ENCODE data around the gene TBC1D14.

TBC1D14 gene

GRCh38 chr4:6918338-6918737 lies 8.7 kb downstream of the TBC1D14 start:
- peaks cover under 1% of the 10 kb centered on the region; the same call in 1 of the 2 replicates for H3K36me3 ChIP-seq (ENCODE audit: control insufficient read depth, insufficient read depth, low read length)
- H3K4me1 ChIP-seq (ENCODE audit: control insufficient read depth, insufficient read depth, low read length), result peaks cover 5% of the 10 kb centered on the region; the same call in 1 of the 2 replicates
- no peaks in the 10 kb centered on the region for H3K27me3 ChIP-seq (ENCODE audit: control insufficient read depth, insufficient read depth, low read length)
- DNase-seq (ENCODE audit: low read depth, low spot score), result no peak
- H3K9me3 ChIP-seq (ENCODE audit: control insufficient read depth, insufficient read depth, low read length), result no peaks in the 10 kb centered on the region
- H3K4me3 ChIP-seq (ENCODE audit: low read length), result no peak overlapping the region
- WGBS (ENCODE audit: insufficient coverage, insufficient read length), result no CpG with 5 or more reads among the region's 7 CpGs
- no peak overlapping the region for H3K27ac ChIP-seq (ENCODE audit: low read length)

- WGBS (ENCODE audit: insufficient coverage, insufficient read length), result no CpG with 5 or more reads among the region's 3 CpGs
- Histone ChIP-seq H3K27ac (ENCODE audit: low read length) (no peak overlapping the region), H3K36me3 (ENCODE audit: control insufficient read depth, insufficient read depth, low read length) (peaks cover 13% of the 10 kb centered on the region), H3K9me3 (ENCODE audit: control insufficient read depth, insufficient read depth, low read length) (no peaks in the 10 kb centered on the region), H3K27me3 (ENCODE audit: control insufficient read depth, insufficient read depth, low read length) (no peaks in the 10 kb centered on the region), H3K4me1 (ENCODE audit: control insufficient read depth, insufficient read depth, low read length) (peaks cover 5% of the 10 kb centered on the region), H3K4me3 (ENCODE audit: low read length) (no peak overlapping the region)
- no peak for DNase-seq (ENCODE audit: low read depth, low spot score)
Observed at GRCh38 chr4:6920171-6920570, 10.5 kb downstream of the TBC1D14 start.

GRCh38 chr4:6923507-6923906 lies 13.9 kb downstream of the TBC1D14 start:
- H3K36me3 ChIP-seq (ENCODE audit: control insufficient read depth, insufficient read depth, low read length), result peaks cover 13% of the 10 kb centered on the region
- H3K4me3 ChIP-seq (ENCODE audit: low read length), result no peak overlapping the region
- no peaks in the 10 kb centered on the region; the same call in none of the 2 replicates for H3K4me1 ChIP-seq (ENCODE audit: control insufficient read depth, insufficient read depth, low read length)
- no peak overlapping the region for H3K27ac ChIP-seq (ENCODE audit: low read length)
- H3K27me3 ChIP-seq (ENCODE audit: control insufficient read depth, insufficient read depth, low read length), result no peaks in the 10 kb centered on the region
- H3K9me3 ChIP-seq (ENCODE audit: control insufficient read depth, insufficient read depth, low read length), result no peaks in the 10 kb centered on the region
- no CpG with 5 or more reads among the region's 32 CpGs for WGBS (ENCODE audit: insufficient coverage, insufficient read length)
- DNase-seq (ENCODE audit: low read depth, low spot score), result no peak

GRCh38 chr4:6924361-6924779 lies 14.7 kb downstream of the TBC1D14 start:
- Histone ChIP-seq H3K9me3 (ENCODE audit: control insufficient read depth, insufficient read depth, low read length) (no peaks in the 10 kb centered on the region), H3K36me3 (ENCODE audit: control insufficient read depth, insufficient read depth, low read length) (peaks cover 13% of the 10 kb centered on the region), H3K4me1 (ENCODE audit: control insufficient read depth, insufficient read depth, low read length) (no peaks in the 10 kb centered on the region; the same call in none of the 2 replicates), H3K27ac (ENCODE audit: low read length) (no peak overlapping the region), H3K4me3 (ENCODE audit: low read length) (no peak overlapping the region), H3K27me3 (ENCODE audit: control insufficient read depth, insufficient read depth, low read length) (no peaks in the 10 kb centered on the region)
- no CpG with 5 or more reads among the region's 12 CpGs for WGBS (ENCODE audit: insufficient coverage, insufficient read length)
- DNase-seq (ENCODE audit: low read depth, low spot score), result no peak

GRCh38 chr4:6925357-6925836 lies 15.8 kb downstream of the TBC1D14 start:
- no peak overlapping the region for H3K27ac ChIP-seq (ENCODE audit: low read length)
- no peak overlapping the region for H3K4me3 ChIP-seq (ENCODE audit: low read length)
- DNase-seq (ENCODE audit: low read depth, low spot score), result no peak
- H3K27me3 ChIP-seq (ENCODE audit: control insufficient read depth, insufficient read depth, low read length), result no peaks in the 10 kb centered on the region
- H3K4me1 ChIP-seq (ENCODE audit: control insufficient read depth, insufficient read depth, low read length), result no peaks in the 10 kb centered on the region; the same call in none of the 2 replicates
- peaks cover 13% of the 10 kb centered on the region for H3K36me3 ChIP-seq (ENCODE audit: control insufficient read depth, insufficient read depth, low read length)
- WGBS (ENCODE audit: insufficient coverage, insufficient read length), result no CpG with 5 or more reads among the region's 14 CpGs
- no peaks in the 10 kb centered on the region for H3K9me3 ChIP-seq (ENCODE audit: control insufficient read depth, insufficient read depth, low read length)

GRCh38 chr4:6926081-6926480 lies 16.5 kb downstream of the TBC1D14 start:
- H3K4me1 ChIP-seq (ENCODE audit: control insufficient read depth, insufficient read depth, low read length), result no peaks in the 10 kb centered on the region; the same call in none of the 2 replicates
- no peak overlapping the region for H3K27ac ChIP-seq (ENCODE audit: low read length)
- H3K36me3 ChIP-seq (ENCODE audit: control insufficient read depth, insufficient read depth, low read length), result peaks cover 13% of the 10 kb centered on the region
- H3K4me3 ChIP-seq (ENCODE audit: low read length), result no peak overlapping the region
- no CpG with 5 or more reads among the region's 19 CpGs for WGBS (ENCODE audit: insufficient coverage, insufficient read length)
- no peaks in the 10 kb centered on the region for H3K9me3 ChIP-seq (ENCODE audit: control insufficient read depth, insufficient read depth, low read length)
- no peak for DNase-seq (ENCODE audit: low read depth, low spot score)
- H3K27me3 ChIP-seq (ENCODE audit: control insufficient read depth, insufficient read depth, low read length), result no peaks in the 10 kb centered on the region

GRCh38 chr4:6926681-6927478 lies 17.3 kb downstream of the TBC1D14 start:
- no peak overlapping the region for H3K4me3 ChIP-seq (ENCODE audit: low read length)
- H3K27me3 ChIP-seq (ENCODE audit: control insufficient read depth, insufficient read depth, low read length), result no peaks in the 10 kb centered on the region
- no peaks in the 10 kb centered on the region; the same call in none of the 2 replicates for H3K4me1 ChIP-seq (ENCODE audit: control insufficient read depth, insufficient read depth, low read length)
- no peak overlapping the region for H3K27ac ChIP-seq (ENCODE audit: low read length)
- WGBS (ENCODE audit: insufficient coverage, insufficient read length), result no CpG with 5 or more reads among the region's 13 CpGs
- no peaks in the 10 kb centered on the region for H3K9me3 ChIP-seq (ENCODE audit: control insufficient read depth, insufficient read depth, low read length)
- no peak for DNase-seq (ENCODE audit: low read depth, low spot score)
- H3K36me3 ChIP-seq (ENCODE audit: control insufficient read depth, insufficient read depth, low read length), result peaks cover 13% of the 10 kb centered on the region

- H3K36me3 ChIP-seq (ENCODE audit: control insufficient read depth, insufficient read depth, low read length), result peaks cover 13% of the 10 kb centered on the region
- no peaks in the 10 kb centered on the region for H3K27me3 ChIP-seq (ENCODE audit: control insufficient read depth, insufficient read depth, low read length)
- H3K9me3 ChIP-seq (ENCODE audit: control insufficient read depth, insufficient read depth, low read length), result no peaks in the 10 kb centered on the region
- no peak overlapping the region for H3K4me3 ChIP-seq (ENCODE audit: low read length)
- DNase-seq (ENCODE audit: low read depth, low spot score), result no peak
- no CpG with 5 or more reads among the region's 4 CpGs for WGBS (ENCODE audit: insufficient coverage, insufficient read length)
- no peak overlapping the region for H3K27ac ChIP-seq (ENCODE audit: low read length)
- H3K4me1 ChIP-seq (ENCODE audit: control insufficient read depth, insufficient read depth, low read length), result no peaks in the 10 kb centered on the region; the same call in none of the 2 replicates
Observed at GRCh38 chr4:6928081-6928480, 18.5 kb downstream of the TBC1D14 start.

- H3K36me3 ChIP-seq (ENCODE audit: control insufficient read depth, insufficient read depth, low read length), result peaks cover 3% of the 10 kb centered on the region
Observed at GRCh38 chr4:6929339-6929811, 19.7 kb downstream of the TBC1D14 start.

GRCh38 chr4:6929812-6930464 lies 20.3 kb downstream of the TBC1D14 start:
- no peaks in the 10 kb centered on the region for H3K27me3 ChIP-seq (ENCODE audit: control insufficient read depth, insufficient read depth, low read length)
- no peaks in the 10 kb centered on the region; the same call in 1 of the 2 replicates for H3K4me1 ChIP-seq (ENCODE audit: control insufficient read depth, insufficient read depth, low read length)
- no peaks in the 10 kb centered on the region for H3K36me3 ChIP-seq (ENCODE audit: control insufficient read depth, insufficient read depth, low read length)
- no peaks in the 10 kb centered on the region for H3K9me3 ChIP-seq (ENCODE audit: control insufficient read depth, insufficient read depth, low read length)
- no peak overlapping the region for H3K4me3 ChIP-seq (ENCODE audit: low read length)
- H3K27ac ChIP-seq (ENCODE audit: low read length), result no peak overlapping the region
- DNase-seq (ENCODE audit: low read depth, low spot score), result no peak
- no CpG with 5 or more reads among the region's 15 CpGs for WGBS (ENCODE audit: insufficient coverage, insufficient read length)

More at GRCh38 chr4:6929339-6929811, 19.7 kb downstream of the TBC1D14 start:
- no peaks in the 10 kb centered on the region for H3K27me3 ChIP-seq (ENCODE audit: control insufficient read depth, insufficient read depth, low read length)
- H3K4me3 ChIP-seq (ENCODE audit: low read length), result no peak overlapping the region
- no CpG with 5 or more reads among the region's 9 CpGs for WGBS (ENCODE audit: insufficient coverage, insufficient read length)
- H3K9me3 ChIP-seq (ENCODE audit: control insufficient read depth, insufficient read depth, low read length), result no peaks in the 10 kb centered on the region
- no peak overlapping the region for H3K27ac ChIP-seq (ENCODE audit: low read length)
- no peaks in the 10 kb centered on the region; the same call in none of the 2 replicates for H3K4me1 ChIP-seq (ENCODE audit: control insufficient read depth, insufficient read depth, low read length)
- DNase-seq (ENCODE audit: low read depth, low spot score), result no peak
